HL-60/S4 (cell line): ENCODE data around the gene ZCCHC14.
"Not testable (repeated sequence)": the region's sequence is repeated elsewhere in the genome, so short reads cannot be mapped to it uniquely, and the experiment has no call there.

Experiments used
- in situ Hi-C: fragments of 300-500 bp; cut with MboI; formaldehyde crosslinking; loops from 2 replicates; pipeline ENCODE4 v1.14.3; 2022; ENCODE audit warnings: low sequenced_read_pairs

Gene ZCCHC14

DNA sequence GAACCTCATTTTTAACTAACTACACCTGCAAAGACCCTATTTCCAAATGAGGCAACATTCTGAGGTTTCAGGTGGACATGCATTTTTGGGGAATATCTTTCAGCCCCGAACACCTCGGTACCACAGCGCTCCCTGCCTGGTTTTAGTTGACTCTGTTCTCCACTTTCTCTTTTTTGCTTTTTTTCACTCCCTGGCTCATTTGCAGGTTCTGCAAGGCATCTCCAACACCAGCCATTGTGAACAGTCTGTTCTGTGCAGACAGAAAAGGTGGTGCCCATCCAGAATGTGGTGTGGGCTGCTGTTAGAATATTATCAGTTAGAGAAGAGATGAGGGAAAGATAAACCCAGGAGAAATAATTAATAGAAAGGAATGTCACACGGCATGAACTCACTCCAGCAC is 32.5 kb upstream of the ZCCHC14 start:
- in situ Hi-C loops, result no loop called here

- in situ Hi-C loops, result no loop called here
Measured at GRCh38 chr16:87524407-87524806, 31.6 kb upstream of the ZCCHC14 start.

- in situ Hi-C loops, result not testable (repeated sequence)
Measured at GRCh38 chr16:87523605-87524004, 30.8 kb upstream of the ZCCHC14 start.

- in situ Hi-C loops, result not testable (repeated sequence)
Measured at GRCh38 chr16:87521764-87522163, 28.9 kb upstream of the ZCCHC14 start.

- in situ Hi-C loops, result not testable (repeated sequence)
Measured at GRCh38 chr16:87519170-87519569, 26.3 kb upstream of the ZCCHC14 start.

- in situ Hi-C loops, result not testable (repeated sequence)
Measured at GRCh38 chr16:87518430-87519051, 25.7 kb upstream of the ZCCHC14 start.

DNA sequence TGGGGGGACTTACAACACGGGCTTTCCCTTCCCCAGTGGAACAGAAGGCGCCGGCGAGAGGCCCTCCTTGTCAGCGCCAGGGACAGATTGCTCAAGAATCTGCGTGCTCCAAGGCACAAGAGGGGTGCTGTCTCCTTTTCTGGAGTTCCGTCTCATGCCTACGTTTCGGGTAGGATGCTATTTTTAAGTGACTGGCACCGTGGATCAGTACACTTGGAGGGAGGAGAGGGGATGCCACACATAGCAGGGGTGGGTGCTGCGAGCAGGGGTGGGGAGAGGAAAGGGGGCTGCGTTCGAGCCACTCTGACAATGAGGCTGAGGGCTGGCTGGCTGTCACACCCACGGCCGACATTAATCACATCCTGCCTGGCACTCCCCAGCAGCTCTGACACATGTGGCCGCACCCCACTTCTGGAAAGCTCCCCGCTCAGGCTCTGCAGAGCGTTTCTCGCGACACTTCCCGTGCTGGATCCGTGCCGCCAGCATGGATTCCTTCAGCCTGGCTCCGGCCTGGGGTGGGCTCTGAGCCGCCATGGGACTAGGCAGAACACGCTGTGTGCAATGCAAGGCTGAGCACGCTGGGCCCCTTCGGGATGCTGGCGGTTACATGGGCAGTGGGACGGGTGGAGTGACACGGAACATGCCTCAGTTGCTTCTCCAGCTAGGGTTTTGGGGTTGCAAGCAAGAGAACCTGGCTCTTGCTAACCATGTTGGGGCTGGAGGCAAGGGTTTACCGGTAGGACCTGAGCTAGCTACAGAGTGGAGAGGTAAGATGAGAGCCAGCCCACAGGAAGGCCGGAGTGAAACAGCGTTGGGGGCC is 25.0 kb upstream of the ZCCHC14 start:
- in situ Hi-C loops, result not testable (repeated sequence)

DNA sequence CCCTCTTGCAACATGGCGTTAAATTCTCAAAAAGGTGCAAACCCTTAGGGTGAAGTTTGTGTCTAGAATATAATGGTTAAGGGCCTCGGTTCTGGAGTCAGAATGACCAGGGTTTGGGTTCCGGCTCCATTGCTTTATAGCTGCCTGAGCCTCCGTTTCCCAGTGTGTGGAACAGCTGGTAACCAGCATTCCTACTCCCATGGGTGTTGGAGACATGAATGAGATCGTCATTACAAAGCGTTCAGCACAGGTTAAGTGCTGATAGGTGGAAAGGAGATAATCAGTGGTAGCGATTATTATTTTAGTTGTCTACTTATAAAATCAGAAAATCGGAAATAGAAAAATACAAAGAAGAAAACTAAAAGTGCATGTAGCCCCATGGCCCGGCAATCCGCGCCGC is 23.5 kb upstream of the ZCCHC14 start:
- in situ Hi-C loops, result no loop called here

DNA sequence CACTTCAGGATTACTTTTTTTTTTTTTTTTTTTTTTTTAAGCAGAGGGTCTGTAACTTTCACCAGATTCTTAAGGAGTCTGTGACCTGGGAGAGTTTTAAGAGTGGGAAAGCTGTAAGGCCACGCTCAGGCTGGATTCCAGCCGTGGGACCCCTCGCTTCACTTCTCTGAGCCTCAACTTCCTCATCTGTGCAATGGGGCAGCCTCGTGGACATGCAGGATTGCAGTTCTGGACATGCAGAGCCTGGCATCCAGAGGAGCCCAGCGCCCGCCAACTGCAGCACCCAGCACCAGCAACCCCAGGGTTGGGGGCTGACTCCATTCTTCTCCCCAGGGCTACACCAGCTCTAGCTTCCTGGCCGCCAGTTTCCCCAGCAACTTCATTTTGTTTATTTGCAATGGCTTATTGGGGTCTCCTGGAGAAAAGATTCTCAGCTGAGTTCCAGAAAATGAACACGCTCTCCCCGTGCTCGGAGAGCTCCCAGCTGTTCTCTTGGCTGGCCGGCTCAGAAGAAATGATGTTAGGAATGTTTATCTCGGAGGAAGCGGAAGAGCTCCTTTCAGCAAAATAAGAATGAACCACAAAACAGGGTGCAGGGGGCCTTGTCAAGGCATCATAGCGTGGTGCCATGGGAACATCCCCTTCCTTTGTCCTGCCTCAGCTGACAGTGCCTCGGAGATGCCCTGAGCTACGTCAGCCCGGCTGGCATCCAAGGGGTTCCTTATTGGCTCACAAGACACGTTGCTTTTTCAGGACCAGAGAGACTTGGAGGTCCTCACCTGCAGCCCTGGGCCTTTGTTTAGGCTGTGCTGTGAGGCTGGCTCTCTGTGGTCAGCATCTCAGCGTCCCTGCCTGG is 22.9 kb upstream of the ZCCHC14 start:
- in situ Hi-C loops, result no loop called here

DNA sequence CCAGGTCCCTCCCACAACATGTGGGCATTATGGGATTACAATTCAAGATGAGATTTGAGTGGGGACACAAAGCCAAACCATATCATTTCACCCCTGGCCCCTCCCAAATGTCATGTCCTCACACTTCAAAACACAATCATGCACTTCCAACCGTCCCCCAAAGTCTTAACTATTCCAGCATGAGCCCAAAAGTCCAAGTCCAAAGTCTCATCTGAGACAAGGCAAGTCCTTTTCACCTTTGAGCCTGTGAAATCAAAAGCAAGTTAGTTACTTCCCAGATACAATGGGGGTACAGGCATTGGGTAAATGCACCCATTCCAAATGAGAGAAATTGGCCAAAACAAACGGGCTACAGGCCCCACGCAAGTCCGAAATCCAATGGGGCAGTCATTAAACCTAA is 17.0 kb upstream of the ZCCHC14 start:
- in situ Hi-C loops, result not testable (repeated sequence)

- in situ Hi-C loops, result no loop called here
Measured at GRCh38 chr16:87507351-87508069, 14.7 kb upstream of the ZCCHC14 start.

- in situ Hi-C loops, result no loop called here
Measured at GRCh38 chr16:87506423-87507350, 13.9 kb upstream of the ZCCHC14 start.

GRCh38 chr16:87505834-87506233 is 13.0 kb upstream of the ZCCHC14 start:
- in situ Hi-C loops, result no loop called here

DNA sequence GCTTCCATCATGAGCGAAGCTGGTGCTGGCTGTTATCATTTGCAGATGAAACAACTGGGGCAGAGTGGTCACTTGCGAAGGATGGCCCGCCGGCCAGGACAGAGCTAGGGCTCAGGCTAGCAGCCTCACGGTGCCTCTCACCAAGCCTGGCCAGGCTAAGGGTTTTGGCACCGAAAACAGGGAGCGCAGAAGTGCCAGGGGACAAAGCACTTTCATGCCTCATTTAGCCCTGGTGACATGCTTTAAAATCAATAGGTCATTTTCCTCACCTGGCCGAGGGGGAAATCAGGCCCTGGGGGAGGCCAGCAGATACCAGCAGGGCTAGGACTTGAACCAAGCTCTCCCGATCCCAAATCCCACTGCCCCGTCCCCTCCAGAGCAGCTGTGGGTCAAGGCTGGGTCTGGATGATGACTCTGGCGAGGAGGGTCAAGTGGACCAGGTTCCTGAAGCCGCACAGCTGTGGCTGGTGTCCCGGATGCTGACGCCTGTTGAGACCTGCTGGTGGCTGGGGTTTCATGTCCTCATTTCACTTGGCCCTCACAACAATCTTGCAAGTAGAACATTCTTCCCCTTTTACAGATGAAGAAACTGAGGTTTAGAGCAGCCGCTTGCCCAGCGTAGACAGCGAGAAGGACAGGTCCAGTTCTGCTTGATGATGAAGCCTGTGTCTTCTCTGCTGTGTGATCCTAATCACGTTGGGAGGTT is 10.6 kb upstream of the ZCCHC14 start:
- in situ Hi-C loops, result not testable (repeated sequence)

DNA sequence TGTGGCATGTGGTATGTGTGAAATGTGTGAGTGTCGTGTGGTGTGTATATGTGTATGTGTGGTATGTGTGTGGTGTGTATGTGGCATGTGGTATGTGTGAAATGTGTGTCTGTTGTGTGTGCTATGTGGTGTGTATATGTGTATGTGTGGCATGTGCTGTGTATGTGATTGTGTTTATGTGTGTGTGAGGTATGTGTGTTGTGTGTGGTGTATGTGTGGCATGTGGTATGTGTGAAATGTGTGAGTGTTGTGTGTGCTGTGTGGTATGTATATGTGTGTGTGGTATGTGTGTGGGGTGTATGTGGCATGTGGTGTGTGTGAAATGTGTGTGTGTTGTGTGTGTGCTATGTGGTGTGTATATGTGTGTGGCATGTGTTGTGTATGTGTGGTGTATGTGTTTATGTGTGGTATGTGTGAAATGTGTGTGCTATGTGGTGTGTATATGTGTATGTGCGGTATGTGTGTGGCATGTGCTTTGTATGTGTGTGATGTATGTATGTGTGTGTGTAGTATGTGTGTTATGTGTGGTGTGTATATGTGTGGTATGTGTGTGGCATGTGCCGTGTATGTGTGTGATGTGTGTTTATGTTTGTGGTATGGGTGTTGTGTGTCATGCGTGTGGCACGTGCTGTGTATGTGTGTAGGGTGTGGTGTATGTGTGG is 9.6 kb upstream of the ZCCHC14 start:
- in situ Hi-C loops, result no loop called here

GRCh38 chr16:87501117-87501516 is 8.3 kb upstream of the ZCCHC14 start:
- in situ Hi-C loops, result no loop called here

DNA sequence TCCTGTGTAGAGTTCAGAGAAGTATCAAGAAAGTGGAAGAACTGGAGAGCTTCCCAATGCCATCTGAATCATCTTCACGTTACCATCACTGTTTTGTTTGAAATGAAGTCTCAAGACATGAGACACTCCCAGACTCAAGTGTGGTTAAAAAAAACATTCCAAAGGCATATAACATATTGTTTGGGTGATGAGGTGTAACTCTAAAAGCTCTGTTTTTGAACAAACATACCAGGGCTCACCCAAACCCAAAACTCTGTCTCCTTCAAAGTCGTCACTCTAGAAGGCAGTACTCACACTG is 6.3 kb upstream of the ZCCHC14 start:
- in situ Hi-C loops, result no loop called here

DNA sequence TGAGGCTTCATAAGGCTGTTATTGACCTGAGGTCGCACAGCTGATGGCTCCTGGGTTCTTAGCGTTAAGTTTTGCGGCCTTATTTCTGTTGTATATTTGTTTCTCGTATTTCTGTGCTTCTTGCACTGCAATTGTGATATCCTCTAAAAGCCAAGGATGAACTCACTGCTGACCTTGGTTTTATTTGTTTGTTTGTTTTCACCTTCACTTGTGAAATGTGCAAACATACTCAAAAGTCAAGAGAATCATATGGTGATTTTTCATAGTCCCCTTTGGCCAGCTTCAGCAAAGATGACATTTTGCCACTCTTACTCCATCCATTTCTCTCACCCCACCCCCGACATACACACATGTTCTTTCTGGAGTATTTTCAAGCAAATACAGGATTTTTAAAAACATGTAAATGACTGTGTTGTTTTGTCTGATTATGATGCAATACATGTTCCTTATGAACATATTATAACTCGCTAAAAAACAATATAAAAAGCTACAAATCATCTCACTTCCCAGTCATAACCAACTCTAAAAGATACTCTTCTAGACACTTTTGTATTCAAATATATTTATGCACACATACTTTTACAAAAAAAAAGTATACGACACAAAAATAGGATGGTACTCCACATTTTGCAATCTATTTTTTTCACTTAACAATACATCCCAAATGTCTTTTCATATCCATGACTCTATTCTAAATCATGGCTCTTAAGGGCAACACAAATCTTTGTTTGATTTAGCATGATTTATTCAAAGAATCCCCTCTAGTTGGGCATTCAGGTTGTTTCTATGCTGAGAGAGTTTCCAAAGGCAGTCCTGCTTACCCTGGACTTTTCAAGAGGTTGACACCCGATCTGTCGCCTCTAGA is 5.7 kb upstream of the ZCCHC14 start:
- in situ Hi-C loops, result no loop called here
